ENCODE measurements around the gene SPAG17.

The SPAG17 gene

GRCh38 chr1:118007391-118007790 lies 177.6 kb downstream of the SPAG17 start:
- Mint-ChIP-seq H3K4me3 (no peak overlapping the region), H3K27ac (no peak overlapping the region), H3K27me3 (no peaks in the 10 kb centered on the region), H3K4me1 (ENCODE audit: low read depth) (no peaks in the 10 kb centered on the region), H3K36me3 (ENCODE audit: low read depth) (no peaks in the 10 kb centered on the region), H3K9me3 (peaks cover 23% of the 10 kb centered on the region)
- intact Hi-C loops (cut with micrococcal nuclease) = no loop called here

- no peak overlapping the region for H3K27ac Mint-ChIP-seq
- H3K36me3 Mint-ChIP-seq (ENCODE audit: low read depth) = no peaks in the 10 kb centered on the region
- H3K27me3 Mint-ChIP-seq = no peaks in the 10 kb centered on the region
- H3K4me1 Mint-ChIP-seq (ENCODE audit: low read depth) = no peaks in the 10 kb centered on the region
- no peak overlapping the region for H3K4me3 Mint-ChIP-seq
- peaks cover 42% of the 10 kb centered on the region for H3K9me3 Mint-ChIP-seq
- intact Hi-C loops (cut with micrococcal nuclease) = no loop called here
Measured at GRCh38 chr1:118004312-118004711, 180.7 kb downstream of the SPAG17 start.

- Mint-ChIP-seq H3K27ac (no peak overlapping the region), H3K4me3 (no peak overlapping the region), H3K36me3 (ENCODE audit: low read depth) (no peaks in the 10 kb centered on the region), H3K4me1 (ENCODE audit: low read depth) (peaks cover 5% of the 10 kb centered on the region), H3K27me3 (no peaks in the 10 kb centered on the region), H3K9me3 (no peaks in the 10 kb centered on the region)
- intact Hi-C loops (cut with micrococcal nuclease) = no loop called here
Measured at GRCh38 chr1:117985973-117986372, 199.1 kb downstream of the SPAG17 start.

- Mint-ChIP-seq H3K9me3 (no peaks in the 10 kb centered on the region), H3K4me1 (ENCODE audit: low read depth) (peaks cover 5% of the 10 kb centered on the region), H3K27me3 (no peaks in the 10 kb centered on the region), H3K4me3 (no peak overlapping the region), H3K27ac (no peak overlapping the region), H3K36me3 (ENCODE audit: low read depth) (no peaks in the 10 kb centered on the region)
- intact Hi-C loops (cut with micrococcal nuclease) = no loop called here
Measured at GRCh38 chr1:117985239-117985638, 199.8 kb downstream of the SPAG17 start.

- Mint-ChIP-seq H3K4me3 (no peak overlapping the region), H3K27me3 (no peaks in the 10 kb centered on the region), H3K27ac (no peak overlapping the region), H3K36me3 (ENCODE audit: low read depth) (no peaks in the 10 kb centered on the region), H3K4me1 (ENCODE audit: low read depth) (peaks cover 5% of the 10 kb centered on the region), H3K9me3 (no peaks in the 10 kb centered on the region)
- intact Hi-C loops (cut with micrococcal nuclease) = no loop called here
Measured at GRCh38 chr1:117981455-117982192, 203.4 kb downstream of the SPAG17 start.

GRCh38 chr1:117976381-117976780 lies 208.6 kb downstream of the SPAG17 start:
- Mint-ChIP-seq H3K27me3 (no peaks in the 10 kb centered on the region), H3K9me3 (no peaks in the 10 kb centered on the region)
- intact Hi-C loops (cut with micrococcal nuclease) = no loop called here

GRCh38 chr1:117971777-117972176 lies 213.3 kb downstream of the SPAG17 start:
- no peak overlapping the region for H3K4me3 Mint-ChIP-seq
- H3K4me1 Mint-ChIP-seq (ENCODE audit: low read depth) = peaks cover 6% of the 10 kb centered on the region
- no peaks in the 10 kb centered on the region for H3K36me3 Mint-ChIP-seq (ENCODE audit: low read depth)
- H3K27ac Mint-ChIP-seq = no peak overlapping the region
- intact Hi-C loops (cut with micrococcal nuclease) = no loop called here
- no peaks in the 10 kb centered on the region for H3K27me3 Mint-ChIP-seq
- H3K9me3 Mint-ChIP-seq = no peaks in the 10 kb centered on the region

More at GRCh38 chr1:117976381-117976780, 208.6 kb downstream of the SPAG17 start:
- no peak overlapping the region for H3K27ac Mint-ChIP-seq
- no peaks in the 10 kb centered on the region for H3K36me3 Mint-ChIP-seq (ENCODE audit: low read depth)
- no peaks in the 10 kb centered on the region for H3K4me1 Mint-ChIP-seq (ENCODE audit: low read depth)
- H3K4me3 Mint-ChIP-seq = no peak overlapping the region

- H3K36me3 Mint-ChIP-seq (ENCODE audit: low read depth) = peaks cover 4% of the 10 kb centered on the region
- H3K9me3 Mint-ChIP-seq = no peaks in the 10 kb centered on the region
- intact Hi-C loops (cut with micrococcal nuclease) = no loop called here
- H3K4me3 Mint-ChIP-seq = no peak overlapping the region
- no peak overlapping the region for H3K27ac Mint-ChIP-seq
- no peaks in the 10 kb centered on the region for H3K27me3 Mint-ChIP-seq
- H3K4me1 Mint-ChIP-seq (ENCODE audit: low read depth) = peaks cover 6% of the 10 kb centered on the region
Measured at GRCh38 chr1:117970252-117970651, 214.8 kb downstream of the SPAG17 start.

GRCh38 chr1:117967881-117968280 lies 217.1 kb downstream of the SPAG17 start:
- H3K36me3 Mint-ChIP-seq (ENCODE audit: low read depth) = peaks cover 13% of the 10 kb centered on the region
- no peaks in the 10 kb centered on the region for H3K9me3 Mint-ChIP-seq
- no peak overlapping the region for H3K4me3 Mint-ChIP-seq
- H3K27ac Mint-ChIP-seq = no peak overlapping the region
- H3K27me3 Mint-ChIP-seq = no peaks in the 10 kb centered on the region
- H3K4me1 Mint-ChIP-seq (ENCODE audit: low read depth) = peaks cover 6% of the 10 kb centered on the region
- intact Hi-C loops (cut with micrococcal nuclease) = no loop called here

GRCh38 chr1:117967477-117967876 lies 217.6 kb downstream of the SPAG17 start:
- H3K9me3 Mint-ChIP-seq = no peaks in the 10 kb centered on the region
- H3K4me3 Mint-ChIP-seq = no peak overlapping the region
- H3K27ac Mint-ChIP-seq = no peak overlapping the region
- no peaks in the 10 kb centered on the region for H3K27me3 Mint-ChIP-seq
- intact Hi-C loops (cut with micrococcal nuclease) = no loop called here
- H3K36me3 Mint-ChIP-seq (ENCODE audit: low read depth) = peaks cover 13% of the 10 kb centered on the region
- H3K4me1 Mint-ChIP-seq (ENCODE audit: low read depth) = peaks cover 6% of the 10 kb centered on the region

GRCh38 chr1:117964290-117965038 lies 220.6 kb downstream of the SPAG17 start:
- Mint-ChIP-seq H3K27me3 (no peaks in the 10 kb centered on the region), H3K9me3 (no peaks in the 10 kb centered on the region), H3K27ac (no peak overlapping the region), H3K4me1 (ENCODE audit: low read depth) (peaks cover 6% of the 10 kb centered on the region), H3K36me3 (ENCODE audit: low read depth) (peaks cover 30% of the 10 kb centered on the region), H3K4me3 (no peak overlapping the region)
- intact Hi-C loops (cut with micrococcal nuclease) = no loop called here

GRCh38 chr1:117959364-117959763 lies 225.7 kb downstream of the SPAG17 start:
- Mint-ChIP-seq H3K4me3 (no peak overlapping the region), H3K9me3 (no peaks in the 10 kb centered on the region), H3K36me3 (ENCODE audit: low read depth) (peaks cover 66% of the 10 kb centered on the region), H3K4me1 (ENCODE audit: low read depth) (no peaks in the 10 kb centered on the region), H3K27ac (no peak overlapping the region), H3K27me3 (no peaks in the 10 kb centered on the region)
- intact Hi-C loops (cut with micrococcal nuclease) = no loop called here

GRCh38 chr1:117952386-117952785 lies 232.6 kb downstream of the SPAG17 start:
- Mint-ChIP-seq H3K4me3 (no peak overlapping the region), H3K27ac (no peak overlapping the region), H3K4me1 (ENCODE audit: low read depth) (no peaks in the 10 kb centered on the region), H3K27me3 (no peaks in the 10 kb centered on the region), H3K36me3 (ENCODE audit: low read depth) (peaks cover 93% of the 10 kb centered on the region), H3K9me3 (no peaks in the 10 kb centered on the region)
- intact Hi-C loops (cut with micrococcal nuclease) = no loop called here

GRCh38 chr1:117942293-117942692 lies 242.7 kb downstream of the SPAG17 start:
- no peaks in the 10 kb centered on the region for H3K27me3 Mint-ChIP-seq
- no peaks in the 10 kb centered on the region for H3K4me1 Mint-ChIP-seq (ENCODE audit: low read depth)
- no peak overlapping the region for H3K4me3 Mint-ChIP-seq
- H3K27ac Mint-ChIP-seq = no peak overlapping the region
- H3K9me3 Mint-ChIP-seq = no peaks in the 10 kb centered on the region
- H3K36me3 Mint-ChIP-seq (ENCODE audit: low read depth) = peaks cover 93% of the 10 kb centered on the region
- intact Hi-C loops (cut with micrococcal nuclease) = loop anchor here (5.0 to 10.0 kb wide), 2 partner anchors 35 to 57 kb away; no protein-coding TSS in a partner anchor

All from dendritic cell treated with granulocyte-macrophage colony-stimulating factor and Interleukin-4, amounts not matched to agents 40 ng/mL and 50 ng/mL, for 4 days (primary cell).